CD14-positive monocyte (primary cell): Measurements from ENCODE around the gene TOMM20. TPM values are rescaled to one million over a fixed set of nuclear protein-coding genes. Genes with fewer than 3 reads are reported as not detected.
A peak's percentile ranks its signal among the peaks of the same experiment; 100 is the strongest.

ENCODE experiments used
- DNase-seq, 3 donors: peaks; one replicate each; pipeline ENCODE4 v3.0.0-alpha.2; 2011 to 2022
- H2AFZ ChIP-seq: 2 replicates; pipeline ENCODE4 v1.6.0; 2012; ENCODE audit warnings: mild to moderate bottlenecking, low read depth, low read length, inconsistent platforms; ENCODE audit not compliant: insufficient read depth, poor library complexity, severe bottlenecking
- H3K27ac ChIP-seq, 2 donors: 1 replicate in 1 of 2; 2 replicates in 1 of 2; pipeline ENCODE4 v1.5.1; 2012 to 2013; ENCODE audit warnings: low read length in 2 of 2, control low read depth in 1 of 2, inconsistent platforms in 1 of 2, low read depth in 1 of 2, mild to moderate bottlenecking in 1 of 2
- H3K27me3 ChIP-seq, 2 donors: one replicate each; pipeline versions ENCODE4 v1.6.0 to v1.6.1; 2011 to 2013; ENCODE audit warnings: low read length in 2 of 2; ENCODE audit not compliant: control insufficient read depth in 2 of 2, insufficient read depth in 2 of 2
- H3K36me3 ChIP-seq, 2 donors: replicated peaks in 1 of 2; 1 replicate in 1 of 2; 2 replicates in 1 of 2; pipeline versions ENCODE4 v1.5.1 to v1.6.1; 2012 to 2013; ENCODE audit warnings: low read length in 2 of 2, control low read depth in 1 of 2, inconsistent platforms in 1 of 2, mild to moderate bottlenecking in 1 of 2; ENCODE audit not compliant: insufficient read depth in 2 of 2, control insufficient read depth in 1 of 2
- H3K4me1 ChIP-seq, 2 donors: 1 replicate in 1 of 2; 2 replicates in 1 of 2; pipeline versions ENCODE4 v1.5.1 to v1.6.1; 2012 to 2013; ENCODE audit warnings: low read length in 2 of 2, control low read depth in 1 of 2, inconsistent platforms in 1 of 2, mild to moderate bottlenecking in 1 of 2, moderate library complexity in 1 of 2; ENCODE audit not compliant: insufficient read depth in 2 of 2, control insufficient read depth in 1 of 2
- H3K4me2 ChIP-seq: replicated peaks from 2 replicates; pipeline ENCODE3; 2012; ENCODE audit warnings: low read length, moderate library complexity, mild to moderate bottlenecking; ENCODE audit not compliant: poor library complexity, severe bottlenecking; ENCODE audit errors: extremely low read depth
- H3K4me3 ChIP-seq, 3 experiments: fragments of 200-600 bp in 1 of 3; sonication (generic) in 1 of 3; replicated peaks in 1 of 3; 1 replicate in 2 of 3; 2 replicates in 1 of 3; pipeline ENCODE4 v1.5.1; 2011 to 2013; ENCODE audit warnings: low read length in 3 of 3, mild to moderate bottlenecking in 3 of 3, control low read depth in 2 of 3, low read depth in 2 of 3, inconsistent platforms in 1 of 3, moderate library complexity in 1 of 3
- H3K79me2 ChIP-seq: 2 replicates; pipeline ENCODE4 v1.6.0; 2012; ENCODE audit warnings: mild to moderate bottlenecking, control low read depth, inconsistent platforms, low read length, moderate library complexity; ENCODE audit not compliant: insufficient read depth
- H3K9ac ChIP-seq: 2 replicates; pipeline ENCODE4 v1.6.0; 2017; ENCODE audit warnings: low read length, mild to moderate bottlenecking; ENCODE audit not compliant: insufficient read depth, poor library complexity, severe bottlenecking
- H3K9me3 ChIP-seq, 2 donors: replicated peaks in 1 of 2; 1 replicate in 1 of 2; 2 replicates in 1 of 2; pipeline versions ENCODE4 v1.5.1 to v1.6.1; 2012 to 2013; ENCODE audit warnings: low read length in 2 of 2, control low read depth in 1 of 2; ENCODE audit not compliant: control insufficient read depth in 1 of 2, insufficient read depth in 1 of 2
- H4K20me1 ChIP-seq: 2 replicates; pipeline ENCODE4 v1.6.0; 2012; ENCODE audit warnings: mild to moderate bottlenecking, low read length, control low read depth, moderate library complexity; ENCODE audit not compliant: insufficient read depth
- H3K27ac Mint-ChIP-seq, 7 donors: one replicate each; pipeline ENCODE4 v1.8.0; 2020; ENCODE audit warnings: mild to moderate bottlenecking in 7 of 7, mixed read lengths in 7 of 7, moderate library complexity in 6 of 7, inconsistent platforms in 2 of 7
- H3K27me3 Mint-ChIP-seq, 3 donors: one replicate each; pipeline ENCODE4 v1.8.0; 2021 to 2022; ENCODE audit warnings: low read depth in 3 of 3, mild to moderate bottlenecking in 3 of 3, mixed read lengths in 3 of 3, moderate library complexity in 3 of 3, inconsistent platforms in 1 of 3
- H3K36me3 Mint-ChIP-seq, 2 donors: one replicate each; pipeline ENCODE4 v1.8.0; 2020; ENCODE audit warnings: mixed read lengths in 2 of 2, inconsistent platforms in 1 of 2, mild to moderate bottlenecking in 1 of 2
- H3K4me1 Mint-ChIP-seq: one replicate; pipeline ENCODE4 v1.8.0; 2020; ENCODE audit warnings: mild to moderate bottlenecking, mixed read lengths
- H3K4me3 Mint-ChIP-seq, 2 donors: one replicate each; pipeline ENCODE4 v1.8.0; 2020; ENCODE audit warnings: mild to moderate bottlenecking in 2 of 2, mixed read lengths in 2 of 2, moderate library complexity in 1 of 2
- H3K9me3 Mint-ChIP-seq, 7 donors: one replicate each; pipeline ENCODE4 v1.8.0; 2020 to 2022; ENCODE audit warnings: mixed read lengths in 7 of 7, mild to moderate bottlenecking in 6 of 7, moderate library complexity in 6 of 7, inconsistent platforms in 2 of 7
- CTCF ChIP-seq: fragments of 200-600 bp; IDR thresholded peaks from one replicate; pipeline ENCODE4 v1.8.0; 2022; ENCODE audit warnings: antibody characterized with exemption, mild to moderate bottlenecking
- WGBS: methylation state at CpG from one replicate; pipeline ENCODE4 v1.1.5; 2013; ENCODE audit warnings: missing lambda C conversion rate; ENCODE audit not compliant: insufficient coverage; 5-methylcytosine and 5-hydroxymethylcytosine counted together
- intact Hi-C, 2 donors: fragments of 100-400 bp; cut with micrococcal nuclease; formaldehyde crosslinking; loops; one replicate each; pipeline versions ENCODE4 v1.15.0 to v1.15.1; 2023
- polyA plus RNA-seq, 3 donors: library from polyadenylated mRNA; depleted of rRNA in 1 of 3; unstranded in 2 of 3; stranded (reverse) in 1 of 3; fragments of 300-500 nt in 2 of 3; fragments of >200 nt in 1 of 3; fragmentation: Illumina TruSeq in 2 of 3; gene quantifications; 1 replicate in 2 of 3; 2 replicates in 1 of 3; pipeline ENCODE4 v1.2.3, GENCODE V29; 2012 to 2021

The TOMM20 gene
- polyA plus RNA-seq, 3 donors: 26.5 to 34.8 (median 31.5) TPM

- peak overlapping the region; percentile 96 for H2AFZ ChIP-seq
Observed at GRCh38 chr1:235127732-235128455, 743 bp downstream of the TOMM20 start.

More at GRCh38 chr1:235127732-235128455, 743 bp downstream of the TOMM20 start:
- Mint-ChIP-seq H3K4me1 (peaks cover 26% of the 10 kb centered on the region), H3K9me3 (no peaks in the 10 kb centered on the region), H3K36me3 (peaks cover 22 to 47% of the 10 kb centered on the region in 2 donors), H3K27ac (peak overlapping the region; percentile 96 to 99 (median 98)), H3K27me3 (no peaks in the 10 kb centered on the region), H3K4me3 (peak overlapping the region; percentile 94 to 96)
- peak overlapping the region; percentile 88 to 96 for H3K27ac ChIP-seq
- peak in 1 of 3 donors; percentile 13 for DNase-seq
- peaks cover 20 to 28% of the 10 kb centered on the region in 2 donors for H3K4me1 ChIP-seq
- peak overlapping the region; percentile 97 for H3K4me2 ChIP-seq
- H3K9ac ChIP-seq: peak overlapping the region; percentile 95
- H3K4me3 ChIP-seq: peak overlapping the region; percentile 86 to 96 (median 89)
- no peak for TF ChIP-seq CTCF
- peaks cover 49% of the 10 kb centered on the region for H4K20me1 ChIP-seq
- no peaks in the 10 kb centered on the region for H3K27me3 ChIP-seq
- H3K79me2 ChIP-seq: peaks cover 58% of the 10 kb centered on the region
- 4% methylated on average over 22 of the region's 35 CpGs for WGBS
- H3K36me3 ChIP-seq: peaks cover 8 to 40% of the 10 kb centered on the region in 2 donors
- intact Hi-C loops: loop anchor here (5.0 to 10.0 kb wide), 2 partner anchors 34 to 197 kb away; partner anchors contain the start of genes ARID4B (in 1 of the 2), GGPS1 (in 1 of the 2) and RBM34 (in 1 of the 2)
- H3K9me3 ChIP-seq: no peaks in the 10 kb centered on the region
